ENCODE data around the gene KCNN3.

DNA sequence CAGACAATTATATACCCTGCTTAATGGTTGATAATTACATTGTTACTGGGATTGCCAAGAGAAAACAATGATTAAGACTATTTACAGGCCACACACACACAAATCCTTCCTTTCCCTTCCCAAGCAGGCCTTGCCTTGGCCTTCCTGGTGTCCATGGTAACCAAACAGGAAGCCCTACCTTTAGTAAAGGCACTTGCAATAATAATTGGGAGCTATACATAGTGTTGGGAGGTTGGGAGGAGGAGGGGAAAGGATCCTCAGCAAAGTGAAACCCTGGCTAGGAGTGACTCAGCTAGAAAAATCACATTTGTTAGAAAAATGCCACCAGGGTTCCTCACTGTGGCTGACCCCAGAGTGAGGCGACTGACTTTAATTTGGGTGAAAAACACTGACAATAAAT, 139.8 kb downstream of the KCNN3 start:
- TF ChIP-seq, protein P1, sequence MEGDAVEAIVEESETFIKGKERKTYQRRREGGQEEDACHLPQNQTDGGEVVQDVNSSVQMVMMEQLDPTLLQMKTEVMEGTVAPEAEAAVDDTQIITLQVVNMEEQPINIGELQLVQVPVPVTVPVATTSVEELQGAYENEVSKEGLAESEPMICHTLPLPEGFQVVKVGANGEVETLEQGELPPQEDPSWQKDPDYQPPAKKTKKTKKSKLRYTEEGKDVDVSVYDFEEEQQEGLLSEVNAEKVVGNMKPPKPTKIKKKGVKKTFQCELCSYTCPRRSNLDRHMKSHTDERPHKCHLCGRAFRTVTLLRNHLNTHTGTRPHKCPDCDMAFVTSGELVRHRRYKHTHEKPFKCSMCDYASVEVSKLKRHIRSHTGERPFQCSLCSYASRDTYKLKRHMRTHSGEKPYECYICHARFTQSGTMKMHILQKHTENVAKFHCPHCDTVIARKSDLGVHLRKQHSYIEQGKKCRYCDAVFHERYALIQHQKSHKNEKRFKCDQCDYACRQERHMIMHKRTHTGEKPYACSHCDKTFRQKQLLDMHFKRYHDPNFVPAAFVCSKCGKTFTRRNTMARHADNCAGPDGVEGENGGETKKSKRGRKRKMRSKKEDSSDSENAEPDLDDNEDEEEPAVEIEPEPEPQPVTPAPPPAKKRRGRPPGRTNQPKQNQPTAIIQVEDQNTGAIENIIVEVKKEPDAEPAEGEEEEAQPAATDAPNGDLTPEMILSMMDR (IDR thresholded peaks at IDR 0.05): no peak
- no peak for TF ChIP-seq POLR2A (IDR thresholded peaks at IDR 0.05)
